ENCODE data around the gene INTS11.

GRCh38 chr1:1342061-1342562, 17.7 kb upstream of the INTS11 start:
- TF ChIP-seq CTCF (IDR thresholded peaks at IDR 0.05; ENCODE audit: insufficient read depth, low read depth, low read length) (no peak), EZH2 (IDR thresholded peaks at IDR 0.05; ENCODE audit: insufficient read depth, low read length) (no peak)

All from astrocyte (in vitro differentiated cells and primary cell).